GM12892 (cell line): ENCODE results near the gene MDFIC2.

Experiments used
- POLR2A ChIP-seq: IDR thresholded peaks from 2 replicates; pipeline ENCODE4 v1.6.1; 2011; ENCODE audit warnings: low read depth, low read length, control low read depth
- POLR2AphosphoS5 ChIP-seq: IDR thresholded peaks from 2 replicates; pipeline ENCODE4 v1.6.1; 2011; ENCODE audit warnings: low read depth, low read length, control low read depth

DNA sequence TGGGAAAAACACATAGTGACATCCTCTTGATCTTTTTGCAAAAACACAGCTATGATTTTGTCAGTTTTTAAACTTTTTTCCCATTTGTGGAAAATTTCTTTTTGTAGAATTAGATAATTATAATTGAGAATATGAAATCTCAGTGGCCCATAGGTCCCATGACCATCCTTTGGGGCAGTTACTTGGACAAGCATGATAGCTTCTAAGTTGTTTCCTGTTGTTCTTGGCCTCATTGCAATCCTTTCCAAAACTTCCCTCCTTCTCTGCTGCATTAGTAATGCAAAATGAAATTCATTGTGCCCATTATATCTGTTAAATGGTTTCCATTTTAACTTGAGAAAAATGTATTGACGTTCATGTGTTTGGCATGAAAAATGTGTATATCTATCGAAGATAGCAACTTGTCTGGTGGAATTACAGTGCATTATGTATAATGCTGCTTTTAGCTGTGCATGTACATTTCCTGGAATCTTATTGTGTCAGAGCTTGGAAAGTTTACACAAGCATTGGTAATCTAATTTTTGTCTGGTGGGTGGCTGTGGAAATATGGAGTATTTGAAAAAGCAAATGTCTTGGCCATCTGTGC is 70.0 kb downstream of the MDFIC2 start:
- TF ChIP-seq POLR2A (no peak), POLR2AphosphoS5 (no peak)
